Measurements from ENCODE around the gene ITGA3. TPM values are rescaled to one million over a fixed set of nuclear protein-coding genes. Genes with fewer than 3 reads are reported as not detected.

The ITGA3 gene
- total RNA-seq, 6 donors from 2014 or later, result 193 to 469 (median 350) TPM

DNA sequence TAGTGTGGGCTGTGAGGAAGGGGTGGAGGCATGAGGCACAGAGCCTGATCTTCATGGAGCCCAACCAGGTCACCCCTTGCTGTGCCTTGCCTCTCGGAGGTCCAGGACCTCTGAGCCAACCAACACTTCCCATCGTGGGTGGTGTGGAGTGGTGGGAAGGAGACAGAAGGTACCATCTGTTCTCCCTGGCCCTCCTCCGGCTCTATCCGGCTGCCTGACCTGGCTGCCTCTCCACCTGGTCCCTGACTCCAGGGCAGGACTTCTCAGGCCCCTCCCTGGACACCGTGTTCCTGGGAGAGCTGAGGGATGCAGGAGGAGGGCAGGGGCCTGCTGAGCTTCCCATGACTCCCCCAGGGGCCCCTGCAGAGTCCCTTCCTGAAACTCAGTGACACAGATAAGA, 43.1 kb downstream of the ITGA3 start:
- no peak overlapping the region for H3K4me3 ChIP-seq
- no peaks in the 10 kb centered on the region for H3K9me3 ChIP-seq
- peaks cover 0 to 27% (median 17%) of the 10 kb centered on the region in 4 donors for H3K36me3 ChIP-seq
- H3K27me3 ChIP-seq, result no peaks in the 10 kb centered on the region
- ATAC-seq (ENCODE audit: low FRiP score in 2 of 2), result no peak
- H3K4me1 ChIP-seq, result peaks cover 18 to 46% (median 37%) of the 10 kb centered on the region in 4 donors
- TF ChIP-seq EP300 (IDR thresholded peaks at IDR 0.05) (no peak), POLR2AphosphoS5 (IDR thresholded peaks at IDR 0.05) (no peak), POLR2A (IDR thresholded peaks at IDR 0.05) (no peak)
- TF ChIP-seq, protein P1, sequence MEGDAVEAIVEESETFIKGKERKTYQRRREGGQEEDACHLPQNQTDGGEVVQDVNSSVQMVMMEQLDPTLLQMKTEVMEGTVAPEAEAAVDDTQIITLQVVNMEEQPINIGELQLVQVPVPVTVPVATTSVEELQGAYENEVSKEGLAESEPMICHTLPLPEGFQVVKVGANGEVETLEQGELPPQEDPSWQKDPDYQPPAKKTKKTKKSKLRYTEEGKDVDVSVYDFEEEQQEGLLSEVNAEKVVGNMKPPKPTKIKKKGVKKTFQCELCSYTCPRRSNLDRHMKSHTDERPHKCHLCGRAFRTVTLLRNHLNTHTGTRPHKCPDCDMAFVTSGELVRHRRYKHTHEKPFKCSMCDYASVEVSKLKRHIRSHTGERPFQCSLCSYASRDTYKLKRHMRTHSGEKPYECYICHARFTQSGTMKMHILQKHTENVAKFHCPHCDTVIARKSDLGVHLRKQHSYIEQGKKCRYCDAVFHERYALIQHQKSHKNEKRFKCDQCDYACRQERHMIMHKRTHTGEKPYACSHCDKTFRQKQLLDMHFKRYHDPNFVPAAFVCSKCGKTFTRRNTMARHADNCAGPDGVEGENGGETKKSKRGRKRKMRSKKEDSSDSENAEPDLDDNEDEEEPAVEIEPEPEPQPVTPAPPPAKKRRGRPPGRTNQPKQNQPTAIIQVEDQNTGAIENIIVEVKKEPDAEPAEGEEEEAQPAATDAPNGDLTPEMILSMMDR (IDR thresholded peaks at IDR 0.05), result no peak
- 68 to 88% methylated on average over 4 of the region's 5 CpGs for WGBS, 2 donors
- H3K27ac ChIP-seq, result no peak overlapping the region
- no peak for DNase-seq

DNA sequence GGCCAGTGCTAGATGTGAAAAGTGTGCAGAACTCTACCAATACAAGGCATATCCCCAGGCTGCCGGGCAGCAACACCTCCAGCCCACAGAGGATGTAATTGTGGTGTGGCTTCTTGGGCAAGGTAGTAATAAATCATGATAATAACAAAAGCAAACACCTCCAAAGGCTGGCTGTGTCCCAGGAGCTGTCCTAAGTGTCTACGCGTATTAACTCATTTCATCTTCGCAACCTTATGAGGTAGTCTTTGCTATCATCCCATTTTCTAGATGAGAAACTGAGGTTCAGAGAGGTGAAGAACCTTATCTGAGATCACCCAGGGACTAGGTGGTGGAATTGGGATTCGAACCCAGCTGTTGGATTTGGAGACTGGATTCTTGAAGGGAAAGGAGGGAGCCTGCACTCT, 44.6 kb downstream of the ITGA3 start:
- no peaks in the 10 kb centered on the region for H3K9me3 ChIP-seq
- TF ChIP-seq POLR2A (IDR thresholded peaks at IDR 0.05) (no peak), EP300 (IDR thresholded peaks at IDR 0.05) (no peak), POLR2AphosphoS5 (IDR thresholded peaks at IDR 0.05) (no peak)
- TF ChIP-seq, protein P1 (IDR thresholded peaks at IDR 0.05), result no peak
- H3K27ac ChIP-seq, result no peak overlapping the region
- ATAC-seq (ENCODE audit: low FRiP score in 2 of 2) (no peak), DNase-seq (no peak)
- 75% methylated on average over 5 of the region's 5 CpGs for WGBS, 2 donors
- no peak overlapping the region for H3K4me3 ChIP-seq
- peaks cover 15 to 43% (median 34%) of the 10 kb centered on the region in 4 donors for H3K4me1 ChIP-seq
- H3K36me3 ChIP-seq, result peaks cover 0 to 36% (median 18%) of the 10 kb centered on the region in 4 donors
- no peaks in the 10 kb centered on the region for H3K27me3 ChIP-seq

DNA sequence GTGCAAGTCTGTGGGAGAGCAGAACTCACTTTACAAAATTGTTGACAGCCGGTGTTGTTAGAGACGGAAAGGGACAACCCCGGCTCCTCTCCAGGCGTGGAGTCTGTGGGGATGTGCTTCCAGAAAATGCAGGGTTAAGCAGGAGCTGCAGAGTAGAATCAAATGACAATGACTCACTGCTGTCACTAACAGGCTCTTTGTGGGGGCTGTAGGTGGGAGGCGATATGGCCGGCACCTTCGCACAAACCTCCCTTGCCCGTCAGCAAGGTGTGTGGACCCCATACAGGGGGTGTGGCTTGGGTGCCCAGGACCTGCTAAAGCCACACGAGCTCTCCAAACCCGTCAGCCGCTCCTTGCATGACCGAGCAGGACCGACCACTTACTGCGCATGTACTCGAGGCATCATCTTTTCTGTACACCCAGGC, 45.0 kb downstream of the ITGA3 start:
- peaks cover 14 to 39% (median 31%) of the 10 kb centered on the region in 4 donors for H3K4me1 ChIP-seq
- H3K4me3 ChIP-seq, result no peak overlapping the region
- DNase-seq (no peak), ATAC-seq (ENCODE audit: low FRiP score in 2 of 2) (no peak)
- H3K27ac ChIP-seq, result peak overlapping the region in 2 of 4 donors; percentile 63
- peaks cover 0 to 40% (median 20%) of the 10 kb centered on the region in 4 donors for H3K36me3 ChIP-seq
- H3K27me3 ChIP-seq, result no peaks in the 10 kb centered on the region
- no peak for TF ChIP-seq EP300 (IDR thresholded peaks at IDR 0.05)
- no peak for TF ChIP-seq POLR2A (IDR thresholded peaks at IDR 0.05)
- TF ChIP-seq POLR2AphosphoS5 (IDR thresholded peaks at IDR 0.05), result no peak
- TF ChIP-seq, protein P1 (IDR thresholded peaks at IDR 0.05), result no peak
- H3K9me3 ChIP-seq, result no peaks in the 10 kb centered on the region
- WGBS, 2 donors, result 66 to 79% methylated on average over 10 to 15 of the region's 15 CpGs

DNA sequence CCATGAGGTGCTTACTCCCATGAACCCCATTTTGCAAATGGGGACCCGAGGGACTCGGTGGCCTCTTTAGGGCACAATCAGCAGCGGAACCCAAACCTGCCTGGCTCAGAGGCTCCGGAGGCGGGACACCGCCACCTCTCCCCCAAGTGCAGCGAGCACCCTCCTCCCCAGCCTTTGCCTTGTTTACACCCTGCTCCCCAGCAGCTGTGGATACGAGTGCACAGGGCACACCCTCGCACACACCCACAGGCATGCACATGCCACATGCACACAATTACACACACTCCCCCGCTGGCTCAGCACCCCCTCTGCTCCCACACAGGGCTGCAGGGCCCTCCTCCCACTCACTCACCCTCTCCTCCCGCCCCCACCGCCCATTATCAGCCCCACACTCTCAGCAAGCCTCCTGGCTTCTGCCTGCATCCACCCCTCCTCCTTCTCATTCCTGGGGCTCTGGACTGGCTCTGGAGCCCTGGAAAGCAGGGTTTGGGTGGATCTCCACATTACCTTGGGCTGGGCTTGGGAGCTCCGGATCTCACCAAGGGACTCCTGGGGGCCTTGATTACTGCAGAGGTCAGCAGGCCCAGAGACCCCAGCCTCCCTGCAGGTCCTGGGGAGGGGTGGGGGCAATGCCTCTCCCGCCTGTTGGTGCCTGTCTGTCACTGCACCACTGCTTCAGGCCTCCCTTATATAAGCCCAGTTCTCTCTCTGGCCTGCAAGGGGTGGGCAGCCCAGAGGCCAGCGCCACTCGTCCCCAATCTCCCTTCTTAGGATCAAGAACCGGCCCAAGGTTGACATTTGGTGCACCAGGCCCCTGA, 45.6 kb downstream of the ITGA3 start:
- WGBS, 2 donors, result 65 to 71% methylated on average over 6 to 17 of the region's 17 CpGs
- ATAC-seq (ENCODE audit: low FRiP score in 2 of 2), result peak; percentile 41 to 48
- peak in 1 of 2 donors; percentile 73 for DNase-seq

More for the DNA sequence above, 45.6 kb downstream of the ITGA3 start:
- peaks cover 8 to 33% (median 25%) of the 10 kb centered on the region in 4 donors for H3K4me1 ChIP-seq
- no peak overlapping the region for H3K4me3 ChIP-seq
- TF ChIP-seq POLR2A (IDR thresholded peaks at IDR 0.05) (no peak), POLR2AphosphoS5 (IDR thresholded peaks at IDR 0.05) (no peak), EP300 (IDR thresholded peaks at IDR 0.05) (no peak)
- TF ChIP-seq, protein P1 (IDR thresholded peaks at IDR 0.05), result no peak
- peaks cover 0 to 46% (median 24%) of the 10 kb centered on the region in 4 donors for H3K36me3 ChIP-seq
- no peaks in the 10 kb centered on the region for H3K9me3 ChIP-seq
- H3K27me3 ChIP-seq, result no peaks in the 10 kb centered on the region
- H3K27ac ChIP-seq, result peak overlapping the region in 3 of 4 donors; percentile 60 to 63 (median 63)

All from upper lobe of left lung (tissue), 6 donors.